GM20000 (cell line): ENCODE data around the gene DERL3.

Experiments
- DNase-seq: peaks from one replicate; pipeline ENCODE4 v3.0.0; 2012; ENCODE audit warnings: low spot score
- CTCF ChIP-seq: IDR thresholded peaks from 2 replicates; pipeline ENCODE4 v1.5.1; 2012; ENCODE audit warnings: mild to moderate bottlenecking, control low read depth; ENCODE audit errors: extremely low read depth, missing control alignments

Gene DERL3

GRCh38 chr22:23820748-23821211 lies 18.0 kb downstream of the DERL3 start:
- TF ChIP-seq CTCF = no peak
- no peak for DNase-seq

GRCh38 chr22:23818541-23818940 lies 20.3 kb downstream of the DERL3 start:
- TF ChIP-seq CTCF = no peak
- DNase-seq = no peak

DNA sequence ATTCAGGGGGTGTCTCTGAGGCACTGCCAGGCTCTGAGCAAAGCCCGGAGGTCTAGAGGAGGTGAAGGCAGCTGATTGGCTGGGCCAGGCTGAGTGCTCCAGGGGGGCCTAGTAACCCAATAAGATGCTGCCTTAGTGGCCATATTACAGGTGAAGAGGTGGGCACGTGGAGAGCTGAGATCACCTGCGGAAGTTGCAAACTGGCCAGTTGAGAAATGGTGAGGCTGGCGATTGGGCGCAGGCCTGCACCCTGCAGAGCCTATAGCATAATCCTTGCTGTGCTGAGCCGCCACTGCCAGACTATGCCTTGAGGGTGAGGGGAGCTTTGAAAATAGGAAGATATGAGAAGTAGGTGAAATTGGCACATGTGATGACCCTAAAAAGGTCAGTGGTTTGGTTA lies 21.7 kb downstream of the DERL3 start:
- DNase-seq = no peak
- TF ChIP-seq CTCF = no peak

- DNase-seq = no peak
- TF ChIP-seq CTCF = no peak
Measured at GRCh38 chr22:23816156-23816976, 22.4 kb downstream of the DERL3 start.

GRCh38 chr22:23815541-23816155 lies 23.2 kb downstream of the DERL3 start:
- TF ChIP-seq CTCF = no peak
- no peak for DNase-seq

GRCh38 chr22:23812378-23812777 lies 26.4 kb downstream of the DERL3 start:
- TF ChIP-seq CTCF = no peak
- no peak for DNase-seq

DNA sequence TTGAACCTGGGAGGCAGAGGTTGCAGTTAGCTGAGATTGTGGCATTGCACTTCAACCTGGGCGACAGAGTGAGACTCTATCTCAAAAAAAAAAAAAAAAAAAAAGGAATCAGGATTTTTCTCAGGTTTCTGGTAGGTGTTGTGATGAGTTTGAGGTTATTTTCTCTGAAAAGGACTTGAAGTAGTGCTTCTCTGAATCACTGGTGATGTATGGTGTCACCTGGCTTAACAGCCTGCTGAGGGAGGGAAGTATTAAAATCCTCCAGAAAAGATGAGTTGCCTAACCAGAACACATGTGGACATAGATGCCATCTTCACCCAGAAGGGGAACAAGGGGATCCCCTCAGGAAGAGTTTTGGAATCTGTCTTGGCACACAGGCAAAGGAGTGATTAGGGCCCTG lies 32.0 kb downstream of the DERL3 start:
- no peak for DNase-seq
- no peak for TF ChIP-seq CTCF
